ENCODE measurements around the gene UAP1L1.
A peak's percentile ranks its signal among the peaks of the same experiment; 100 is the strongest.

Gene UAP1L1

DNA sequence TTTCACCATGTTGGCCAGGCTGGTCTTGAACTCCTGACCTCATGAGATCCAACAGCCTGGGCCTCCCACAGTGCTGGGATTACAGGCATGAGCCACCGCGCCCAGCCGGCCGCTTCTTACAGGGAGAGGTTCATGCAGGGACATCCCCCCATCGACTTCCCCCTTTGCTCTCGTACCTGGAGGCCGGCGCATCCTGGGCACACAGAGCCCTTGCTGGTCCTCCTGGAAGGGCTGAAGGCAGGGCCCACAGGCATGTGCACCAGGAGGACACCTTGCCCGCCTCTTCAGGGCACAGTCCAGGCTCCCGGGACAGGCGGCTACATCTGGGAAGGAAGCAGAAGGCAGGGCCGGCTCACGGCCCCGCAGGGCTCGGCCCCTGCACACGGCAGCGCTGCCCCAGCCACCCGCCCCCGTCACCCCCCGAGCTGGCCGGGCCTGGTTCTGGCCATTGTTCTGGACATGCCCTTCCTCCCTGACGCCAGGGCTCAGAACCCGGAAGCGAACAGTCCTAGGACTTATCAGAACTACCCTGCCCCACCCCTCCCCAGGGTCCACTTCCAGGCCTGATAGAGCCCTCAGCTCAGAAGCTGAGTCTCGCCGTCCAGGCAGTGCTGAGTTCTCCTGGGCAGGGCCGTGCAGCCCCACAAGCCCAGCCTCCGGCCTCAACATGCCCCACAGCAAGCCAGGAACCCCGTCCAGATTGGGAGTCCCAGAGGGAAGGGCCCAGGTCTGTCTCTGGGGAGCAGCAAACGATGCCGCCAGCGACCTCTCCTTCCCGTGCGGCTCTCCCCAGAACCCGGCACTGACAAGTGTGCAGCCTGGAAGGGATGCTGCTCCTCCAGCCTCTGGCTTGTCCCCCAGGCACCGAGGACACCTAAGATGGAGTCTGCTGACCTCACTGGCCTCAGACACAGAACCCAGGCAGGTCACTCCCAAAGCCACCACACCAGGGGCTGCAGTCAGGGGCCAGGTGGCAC, 34.3 kb upstream of the UAP1L1 start:
- no peak for DNase-seq

GRCh38 chr9:137044037-137044436, 33.3 kb upstream of the UAP1L1 start:
- DNase-seq: no peak

DNA sequence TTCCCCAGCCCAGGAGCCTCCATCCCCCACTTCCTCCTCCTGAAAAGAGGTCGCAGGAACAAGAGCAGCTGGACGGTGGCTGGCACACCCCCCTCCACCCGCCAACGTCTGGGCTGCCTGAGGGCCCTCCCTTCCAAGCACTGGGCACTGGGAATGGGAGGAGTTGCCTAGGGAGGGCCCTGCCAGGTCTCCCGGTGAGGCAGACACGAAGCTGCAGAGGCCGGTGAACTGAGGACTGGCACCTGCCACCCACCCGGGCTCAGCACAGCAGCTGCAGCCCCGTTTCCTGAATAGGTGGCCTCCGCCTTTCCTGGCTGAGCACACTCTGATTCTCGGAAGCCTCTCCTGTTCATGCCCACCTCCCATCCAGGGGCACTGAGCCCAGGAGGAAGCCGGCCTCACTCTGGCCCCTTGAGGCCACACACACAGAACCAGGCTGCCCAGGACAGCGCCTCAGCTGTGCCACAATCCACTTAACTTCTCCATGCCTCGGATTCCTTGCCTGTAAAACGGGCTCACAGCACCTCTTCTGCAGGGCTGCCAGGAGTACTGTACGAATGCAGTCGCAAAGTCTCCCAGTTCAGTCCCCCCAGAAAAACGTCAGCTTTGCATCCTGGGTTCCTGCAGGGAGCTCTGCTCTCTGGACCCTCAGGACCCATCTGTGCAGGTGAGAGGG, 32.7 kb upstream of the UAP1L1 start:
- no peak for DNase-seq

DNA sequence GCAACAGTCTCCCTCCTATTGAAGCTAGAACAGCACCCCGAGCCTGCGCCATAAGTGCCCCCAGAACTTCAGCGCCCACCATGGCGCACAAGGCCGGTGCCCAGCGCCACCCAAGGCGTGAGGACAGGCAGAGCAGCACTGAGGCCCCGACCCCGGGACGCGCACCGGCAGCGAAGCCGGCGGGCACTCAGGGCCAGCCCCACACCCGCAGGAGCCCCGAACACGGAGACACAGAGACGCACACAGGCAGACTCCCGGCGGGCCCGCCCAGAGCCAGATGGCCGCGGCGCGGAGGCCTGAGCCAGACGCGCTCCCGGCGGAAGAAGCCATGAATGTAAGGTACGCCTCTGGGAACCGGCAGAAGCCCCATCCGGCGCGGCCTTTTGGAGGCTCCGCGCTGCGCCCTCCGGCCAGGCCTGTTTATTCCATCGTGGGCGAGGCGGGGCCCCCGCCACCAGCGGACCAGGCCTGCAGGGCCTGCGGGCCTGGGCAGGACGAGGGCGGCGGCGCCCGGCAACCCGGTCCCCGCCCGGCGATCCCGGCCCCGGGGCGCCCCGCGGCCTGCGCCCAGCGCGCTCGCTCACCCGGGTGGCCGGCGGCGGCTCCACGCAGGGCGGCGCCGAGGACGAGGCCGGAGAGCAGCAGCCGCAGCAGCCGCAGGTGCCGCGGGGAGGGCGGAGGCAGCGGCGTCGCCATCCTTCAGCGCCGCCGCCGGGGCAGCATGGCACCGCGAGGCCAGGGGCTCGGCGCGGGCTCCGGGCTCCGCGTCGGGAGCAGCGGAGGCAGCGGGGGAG, 31.8 kb upstream of the UAP1L1 start:
- DNase-seq: peak; percentile 48

DNA sequence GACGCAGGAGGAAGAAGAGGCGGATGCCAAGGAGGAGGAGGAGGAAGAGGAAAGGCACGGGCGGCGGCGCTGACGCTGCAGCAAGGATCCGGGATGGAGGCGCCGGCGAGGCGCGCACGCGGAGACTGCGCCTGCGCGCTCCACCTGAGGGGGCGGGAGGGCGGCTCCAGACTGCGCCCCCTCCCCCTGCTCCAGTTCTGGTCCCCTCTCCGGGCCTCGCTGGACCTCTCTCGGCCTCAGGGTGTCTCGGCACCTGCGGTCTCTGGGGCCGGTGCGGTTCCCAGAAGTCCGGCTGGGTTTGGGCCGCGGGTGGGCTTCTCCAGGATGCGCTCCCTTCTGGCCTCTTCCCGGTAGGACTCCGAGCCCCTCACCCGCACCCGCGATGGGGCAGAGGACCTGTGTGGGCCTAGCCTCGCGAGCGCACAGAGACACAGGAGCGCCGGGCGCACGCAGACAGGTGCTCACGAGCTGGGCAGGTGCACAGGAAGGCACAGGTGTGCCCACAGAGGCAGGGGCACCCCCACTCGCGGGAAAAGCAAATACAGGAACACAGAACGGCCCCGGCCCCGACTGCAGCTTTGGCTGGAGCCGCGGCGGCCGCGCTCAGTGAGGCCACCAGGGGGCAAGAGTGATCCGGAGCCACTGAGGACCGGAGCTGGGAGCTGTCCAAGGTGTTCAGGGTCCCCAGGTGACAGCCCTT, 31.1 kb upstream of the UAP1L1 start, which contains the start of gene NPDC1:
NPDC1 (minus strand) TSS at position 90 of the 700 bp plus-strand sequence. CDS start 188 bp downstream, outside the sequence.
- DNase-seq: peak; percentile 89

DNA sequence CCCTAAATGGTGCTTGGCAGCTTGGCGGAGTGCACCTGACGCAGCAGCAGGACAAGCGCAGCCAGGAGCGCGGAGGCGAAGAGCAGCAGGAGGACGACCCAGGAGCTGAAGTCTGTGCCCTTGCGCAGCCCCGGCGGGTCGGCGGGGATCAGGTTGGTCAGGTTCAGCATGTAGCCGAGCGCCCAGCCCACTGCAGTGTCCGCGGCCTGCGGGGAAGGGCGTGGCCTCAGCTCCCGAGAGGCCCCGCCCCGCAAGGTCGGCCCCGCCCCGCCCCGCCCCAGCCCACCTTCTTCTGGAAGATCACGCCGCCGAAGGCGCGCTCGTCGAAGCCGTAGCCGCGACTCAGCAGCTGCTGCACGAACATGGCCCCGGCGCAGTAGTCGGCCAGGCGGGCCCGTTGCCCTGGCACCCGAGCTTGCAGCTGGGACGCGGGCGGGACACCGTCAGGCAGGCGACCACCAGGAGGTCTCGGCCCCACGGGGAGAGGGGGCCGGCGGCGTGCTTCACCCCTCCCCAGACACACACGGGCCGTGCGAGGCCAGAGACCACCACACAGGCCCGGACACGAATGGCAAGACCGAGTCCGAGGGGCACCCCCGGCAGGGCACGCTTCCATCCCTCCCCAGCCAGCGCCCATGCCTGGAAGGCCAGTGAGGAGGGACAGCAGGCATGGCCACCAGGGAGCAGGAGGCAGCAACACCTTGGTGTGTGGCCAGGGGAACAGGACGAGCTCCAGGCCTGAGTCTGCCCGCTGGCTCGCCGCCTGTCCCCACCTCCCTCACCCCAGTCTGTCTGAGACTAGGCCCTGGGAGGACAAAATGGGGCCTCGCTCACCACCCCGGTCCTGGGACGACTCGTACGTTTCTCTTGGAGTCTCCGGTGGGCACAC, 28.4 kb upstream of the UAP1L1 start:
- no peak for DNase-seq

DNA sequence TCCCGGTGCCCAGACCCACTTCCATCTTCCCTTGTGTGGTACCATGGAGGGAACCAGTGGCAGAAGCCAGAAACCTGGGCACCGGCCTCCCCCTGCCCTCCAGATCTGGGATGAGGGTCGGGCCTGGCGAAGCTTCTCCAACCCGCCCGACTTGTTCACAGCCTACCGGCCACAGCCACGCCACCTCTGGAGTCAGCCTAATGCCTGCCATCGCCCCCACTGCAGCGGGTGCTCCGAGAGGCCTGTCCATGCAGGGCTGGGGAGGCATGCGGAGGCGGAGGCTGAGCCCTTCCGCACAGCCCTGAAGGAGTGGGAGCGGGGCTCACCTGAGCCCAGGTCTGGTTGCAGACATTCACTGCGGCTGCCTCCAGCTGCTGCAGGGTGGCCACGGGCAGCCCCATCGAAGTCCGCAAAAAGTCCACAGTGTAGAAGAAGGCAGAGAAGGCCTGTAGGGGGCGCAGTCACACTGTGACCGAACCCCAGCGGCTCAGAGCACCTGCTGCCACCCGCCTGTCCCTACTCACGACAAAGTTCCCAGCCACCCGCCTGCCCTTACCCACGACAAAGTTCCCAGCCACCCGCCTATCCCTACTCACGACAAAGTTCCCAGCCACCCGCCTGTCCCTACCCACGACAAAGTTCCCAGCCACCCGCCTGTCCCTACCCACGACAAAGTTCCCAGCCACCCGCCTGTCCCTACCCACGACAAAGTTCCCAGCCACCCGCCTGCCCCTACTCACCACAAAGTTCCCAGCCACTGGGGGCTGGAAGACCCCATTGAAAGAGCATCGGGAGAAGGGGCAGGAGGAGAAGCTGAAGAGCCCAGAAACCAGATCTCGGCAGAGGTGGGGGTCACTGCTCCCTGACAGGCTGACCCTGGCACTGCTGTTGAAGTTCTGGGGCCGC, 27.5 kb upstream of the UAP1L1 start:
- DNase-seq: peak; percentile 73

DNA sequence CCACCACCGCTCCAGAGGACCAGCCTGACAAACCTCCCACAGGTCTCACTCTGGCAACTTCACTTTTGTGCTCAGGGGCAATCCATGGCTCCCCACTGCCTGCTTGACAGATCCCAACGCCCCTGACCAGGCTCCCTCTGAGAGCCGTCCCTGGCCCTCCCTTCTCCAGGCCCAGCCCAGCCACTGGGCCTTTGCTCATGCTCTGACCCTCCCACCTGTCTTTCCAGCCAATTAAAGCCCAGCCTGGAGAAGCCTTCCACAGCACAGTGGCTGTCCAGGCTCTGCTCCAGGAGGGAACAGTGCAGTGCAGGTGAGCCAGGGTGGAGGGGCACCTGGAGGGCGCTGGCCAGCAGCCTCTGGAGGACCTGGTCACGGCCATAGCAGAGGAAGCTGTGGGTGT, 26.7 kb upstream of the UAP1L1 start:
- no peak for DNase-seq

DNA sequence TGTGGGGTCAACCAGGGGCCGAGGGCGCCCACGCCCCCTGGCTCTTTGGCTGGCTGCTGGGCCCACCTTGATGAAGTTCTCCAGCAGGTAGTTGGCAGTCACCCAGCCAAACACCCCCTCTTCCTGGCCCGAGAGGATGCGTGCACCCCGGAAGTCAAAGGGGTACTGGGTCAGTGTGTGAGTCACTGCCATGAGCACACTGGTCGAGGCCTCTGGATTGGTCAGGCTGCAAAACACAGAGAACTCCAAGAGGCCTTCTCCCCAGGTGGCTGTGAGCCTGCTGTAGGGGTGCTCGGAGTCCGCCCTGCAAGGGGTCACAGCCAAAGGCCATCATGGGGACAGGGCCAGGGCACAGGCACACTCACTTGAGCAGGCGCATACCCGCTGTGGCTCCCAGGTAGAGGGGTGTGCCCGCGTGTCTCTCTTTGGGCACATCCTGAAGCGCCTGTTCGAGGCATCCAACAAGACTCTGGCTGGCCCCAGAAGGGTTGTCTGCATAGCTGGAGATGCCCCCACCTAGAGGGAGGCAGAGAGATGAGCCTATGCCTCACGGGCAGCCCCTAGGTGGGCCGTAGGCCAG, 26.1 kb upstream of the UAP1L1 start:
- no peak for DNase-seq

- no peak for DNase-seq
These were observed 25.0 kb upstream of the UAP1L1 start for GRCh38 chr9:137052293-137052692.

- no peak for DNase-seq
These were observed 24.0 kb upstream of the UAP1L1 start for GRCh38 chr9:137052998-137053943.

GRCh38 chr9:137053944-137054931, 23.1 kb upstream of the UAP1L1 start, which contains the start of gene ENTPD2:
Gene ENTPD2 (minus strand): TSS chr9:137054061. CDS start chr9:137053997, 64 bp downstream.
- peak; percentile 35 for DNase-seq

GRCh38 chr9:137054932-137055384, 22.4 kb upstream of the UAP1L1 start:
- no peak for DNase-seq

DNA sequence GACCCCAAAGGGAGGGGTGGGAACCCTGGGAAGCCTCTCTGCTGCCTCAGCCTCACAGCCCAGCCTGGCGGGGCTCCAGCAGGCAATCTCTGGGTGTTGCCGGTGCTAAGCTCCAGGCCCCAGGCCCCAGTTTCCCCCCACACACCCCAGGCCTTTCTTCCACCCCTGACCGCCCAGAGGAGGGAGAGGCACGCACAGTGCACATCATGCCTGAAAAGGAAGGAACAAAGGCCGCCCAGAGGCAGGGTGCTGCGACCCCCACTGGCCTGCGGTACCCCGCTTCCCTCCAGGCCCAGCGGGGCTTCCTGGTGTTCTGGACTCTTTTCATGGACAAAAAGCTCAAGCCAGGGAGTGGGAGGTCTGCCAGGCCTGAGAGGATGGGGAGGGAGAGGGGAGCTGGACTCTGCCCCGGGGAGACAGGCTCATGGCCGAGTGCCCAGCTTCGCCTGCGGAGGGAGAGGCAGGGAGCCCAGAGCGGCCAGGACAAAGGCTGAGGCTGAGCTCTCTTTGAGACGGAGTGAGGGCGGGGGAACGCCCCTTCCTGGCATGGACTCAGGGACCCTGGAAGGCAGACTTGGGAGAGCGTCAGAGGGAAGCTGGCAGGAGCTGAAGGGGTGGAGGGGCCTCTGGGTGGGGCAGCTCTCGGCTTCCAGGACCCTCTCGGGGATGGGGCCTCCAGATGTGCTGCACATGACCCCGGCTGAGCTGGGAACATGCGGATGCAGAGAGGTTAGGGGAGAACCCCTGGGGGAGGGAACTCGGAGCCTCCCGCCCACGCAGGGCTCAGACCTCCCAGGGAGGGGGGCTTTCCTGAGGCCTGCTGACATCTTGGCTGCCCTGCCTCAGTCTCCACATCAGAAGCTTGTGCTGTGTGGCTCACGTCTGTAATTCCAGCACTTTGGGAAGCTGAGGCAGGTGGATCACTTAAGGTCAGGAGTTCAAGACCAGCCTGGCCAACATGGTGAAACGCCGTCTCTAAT, 21.6 kb upstream of the UAP1L1 start:
- DNase-seq: no peak

DNA sequence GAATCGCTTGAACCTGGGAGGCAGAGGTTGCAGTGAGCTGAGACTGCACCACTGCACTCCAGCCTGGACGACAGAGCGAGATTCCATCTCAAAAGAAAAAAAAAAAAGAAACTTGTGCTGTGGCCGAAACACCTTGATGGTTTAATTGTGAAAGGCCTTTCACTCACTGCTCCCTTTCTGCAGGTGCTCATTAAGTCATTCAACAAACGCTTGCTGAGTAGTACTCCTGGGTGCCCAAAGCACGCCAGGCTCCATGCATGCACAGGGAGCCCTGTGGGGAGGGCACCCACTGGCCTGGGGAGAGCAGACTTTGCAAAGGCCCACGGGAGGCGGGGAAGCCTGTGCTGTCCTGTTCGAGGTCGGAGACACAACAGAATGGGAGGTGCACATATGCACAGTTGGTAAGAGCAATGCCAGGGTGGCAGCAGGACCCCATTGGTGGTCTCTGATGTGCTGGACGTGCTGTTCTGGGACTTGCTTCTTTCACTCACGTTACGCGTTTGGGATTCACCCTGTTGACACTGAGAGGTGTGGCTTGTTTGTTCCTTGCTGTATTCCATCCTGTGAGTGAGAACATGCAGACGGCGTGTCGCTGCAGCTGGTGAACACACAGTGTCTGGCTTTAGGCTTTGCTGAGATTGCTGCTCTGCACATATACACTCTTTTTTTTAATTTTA, 20.4 kb upstream of the UAP1L1 start:
- DNase-seq: no peak
